Stimulated activated CD8-positive, alpha-beta memory T cell treated with anti-CD3 and anti-CD28 coated beads, Interleukin-4, amount 100 ng/mL, for 24 hours (primary cell): ENCODE data around the gene EXOSC5.
"Not testable (repeated sequence)": the region's sequence is repeated elsewhere in the genome, so short reads cannot be mapped to it uniquely, and the experiment has no call there.

Source experiments
- DNase-seq: peaks from one replicate; pipeline ENCODE4 v3.0.0-alpha.2; 2020; ENCODE audit warnings: low read depth

The EXOSC5 gene

DNA sequence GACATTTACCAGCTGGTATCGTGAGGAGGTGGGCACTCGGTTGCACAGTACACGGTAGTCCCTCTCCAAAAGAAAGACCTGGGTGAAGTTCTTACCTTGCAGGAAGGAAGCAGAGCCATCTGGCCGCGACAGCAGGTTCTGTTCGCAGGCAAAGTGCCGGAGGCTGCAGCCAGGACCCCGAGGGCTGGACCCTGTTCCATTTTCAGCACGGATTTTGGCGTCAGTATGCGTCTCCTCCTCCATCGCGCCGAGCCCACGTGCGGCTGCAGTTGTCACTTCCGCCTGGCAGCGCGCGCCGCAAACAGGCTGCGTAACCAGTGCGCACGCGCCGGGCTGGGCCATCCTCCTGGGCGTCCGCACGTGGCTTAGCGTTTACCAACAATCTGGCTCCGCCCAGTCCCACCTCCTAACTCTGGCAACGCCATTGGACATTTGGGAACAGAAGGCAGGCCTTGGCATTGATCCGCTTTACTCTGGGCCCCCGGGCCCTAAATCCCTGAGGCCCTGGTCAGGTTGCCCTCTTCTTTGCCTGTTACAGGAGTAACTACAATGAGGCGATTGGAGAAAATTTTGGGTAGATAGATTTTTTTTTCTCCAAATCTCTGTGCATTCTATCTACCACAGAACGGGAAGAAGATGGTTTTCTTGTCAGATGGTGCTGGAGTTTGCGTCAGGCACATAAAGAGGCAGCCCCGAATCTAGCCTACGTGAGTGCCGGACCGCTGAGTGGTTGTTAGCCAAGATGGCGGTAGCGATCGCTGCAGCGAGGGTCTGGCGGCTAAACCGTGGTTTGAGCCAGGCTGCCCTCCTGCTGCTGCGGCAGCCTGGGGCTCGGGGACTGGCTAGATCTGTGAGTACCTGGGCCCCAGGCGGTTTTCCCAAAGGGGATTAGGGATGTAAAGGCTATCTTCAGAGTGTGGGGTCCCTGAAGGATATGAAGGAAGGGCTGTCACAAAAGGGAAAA lies at the start of gene EXOSC5, which contains the start of gene BCKDHA:
Gene EXOSC5, minus strand, starts transcription at position 274 of the 964 bp plus-strand sequence. Its CDS starts 31 bp downstream, at position 243.
Gene BCKDHA, plus strand, starts transcription at position 733 of the 964 bp plus-strand sequence. Its CDS starts 10 bp downstream, at position 743.
- peak; percentile 98 for DNase-seq

DNA sequence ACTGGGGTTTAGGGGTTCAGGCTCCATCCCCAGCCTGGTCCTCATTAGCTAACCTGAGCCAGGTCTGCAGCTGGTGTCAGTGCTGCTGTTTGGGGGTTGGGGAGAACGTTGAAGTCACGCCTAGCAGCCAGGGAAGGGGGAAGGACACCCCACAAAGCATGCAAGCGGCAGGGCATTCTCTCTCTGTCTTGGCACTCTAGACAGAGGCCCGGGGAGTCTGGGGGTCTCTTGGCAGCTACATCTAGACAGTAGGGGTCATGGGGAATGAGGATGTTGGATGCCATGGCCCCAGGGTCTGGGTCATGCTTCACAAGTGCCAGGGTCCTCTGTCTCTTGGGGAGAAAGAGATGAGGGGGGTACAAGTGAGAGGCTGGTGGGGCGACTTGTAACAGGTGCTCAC lies 48.4 kb upstream of the EXOSC5 start:
- no peak for DNase-seq

DNA sequence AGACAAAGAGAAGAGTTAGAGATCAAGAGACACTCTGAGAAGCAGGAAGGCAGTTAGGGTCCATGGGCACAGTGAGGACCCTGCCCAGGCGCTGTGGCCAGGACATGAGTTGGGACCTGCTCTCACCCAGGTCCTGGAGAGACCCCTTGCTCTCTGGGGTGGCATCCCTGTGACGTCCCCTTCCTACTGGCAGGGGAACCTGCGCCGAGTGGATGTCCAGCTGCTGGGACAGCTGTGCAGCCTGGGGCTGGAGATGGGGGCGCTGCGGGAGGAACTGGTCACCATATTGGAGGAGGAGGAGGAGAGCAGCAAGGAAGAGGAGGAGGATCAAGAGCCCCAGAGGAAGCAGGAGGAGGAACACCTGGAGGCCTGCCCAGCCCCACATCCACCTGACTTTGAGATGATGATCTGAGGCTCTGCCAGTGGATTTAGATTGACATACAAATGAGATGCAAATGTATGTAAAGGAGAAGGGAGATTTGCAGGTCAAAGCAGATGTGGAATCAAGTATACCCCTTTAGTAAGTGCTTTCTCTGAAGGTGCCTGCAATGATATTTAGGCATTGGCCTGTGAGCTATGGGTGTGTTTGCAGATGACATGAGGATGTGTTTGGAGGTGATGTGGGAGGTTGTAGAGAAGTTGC lies 46.8 kb upstream of the EXOSC5 start:
- no peak for DNase-seq

DNA sequence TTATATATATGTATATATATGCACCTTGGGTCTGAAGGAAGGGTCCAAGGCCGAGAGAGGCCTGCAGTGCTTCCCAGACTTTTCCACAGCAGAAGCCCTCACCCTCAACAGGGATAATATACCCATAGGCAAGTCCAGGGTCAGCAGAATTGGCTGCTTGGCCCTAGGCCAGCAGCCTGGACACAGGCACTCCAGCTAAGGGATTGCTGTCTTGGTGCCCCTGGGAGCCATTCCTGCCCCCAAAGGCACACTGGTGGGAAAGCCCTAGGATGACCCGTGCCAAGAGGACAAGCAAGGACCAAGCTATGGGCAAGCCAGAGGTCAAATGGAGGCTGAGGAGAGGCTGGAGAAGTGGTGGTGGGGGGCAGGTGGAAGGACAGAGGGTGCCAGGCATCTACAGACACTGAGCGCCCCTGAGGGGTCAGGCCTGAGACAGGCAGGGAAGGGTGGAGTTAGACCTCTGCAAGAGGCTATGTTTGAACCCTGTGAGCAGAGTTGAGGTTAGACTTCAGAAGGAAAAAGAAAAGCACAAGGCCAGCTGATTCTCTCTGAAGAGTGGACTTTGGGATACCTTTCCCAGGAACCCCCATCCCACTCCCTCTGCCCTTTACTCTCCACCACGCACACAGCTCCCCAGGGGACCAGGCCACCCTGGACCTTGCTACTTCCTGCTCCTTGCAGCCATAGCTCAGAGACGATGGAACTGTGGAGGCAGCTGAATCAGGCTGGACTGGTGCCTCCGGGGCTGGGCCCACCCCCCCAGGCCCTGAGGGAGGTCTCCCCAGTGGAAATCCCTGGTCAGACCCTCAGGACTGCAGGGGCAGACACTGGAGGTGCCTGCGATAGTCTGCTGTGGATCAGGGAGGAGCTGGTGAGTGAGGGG lies 45.6 kb upstream of the EXOSC5 start, which contains the start of gene ERICH4:
Gene ERICH4, plus strand, starts transcription at position 684 of the 883 bp plus-strand sequence. Its CDS starts 14 bp downstream, at position 698.
- DNase-seq, result no peak

DNA sequence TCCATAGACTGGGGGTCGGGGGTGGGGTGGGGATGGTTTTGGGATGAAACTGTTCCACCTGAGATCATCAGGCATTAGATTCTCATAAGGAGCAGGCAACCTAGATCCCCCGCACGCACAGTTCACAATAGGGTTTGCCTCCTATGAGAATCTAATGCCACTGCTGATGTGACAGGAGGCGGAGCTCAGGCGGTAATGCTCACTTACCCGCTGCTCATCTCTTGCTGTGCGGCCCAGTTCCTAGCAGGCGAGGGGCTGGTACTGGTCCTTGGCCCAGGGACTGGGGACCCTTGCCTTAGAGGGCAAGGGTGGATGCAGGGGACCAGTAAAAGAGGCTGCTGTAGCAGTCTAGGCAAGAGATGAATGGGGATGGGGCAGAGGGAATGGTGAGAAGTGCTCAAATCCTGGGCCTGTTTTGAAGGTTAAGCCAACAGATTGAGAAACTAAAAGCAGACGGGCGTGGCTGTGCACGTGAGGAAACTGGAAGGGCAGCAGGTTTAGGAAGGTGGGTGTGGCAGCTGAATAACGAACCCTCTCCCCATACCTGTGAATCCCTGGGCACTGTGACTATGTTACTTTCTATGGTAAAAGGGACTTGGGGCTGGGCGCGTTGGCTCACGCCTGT lies 44.3 kb upstream of the EXOSC5 start:
- no peak for DNase-seq

DNA sequence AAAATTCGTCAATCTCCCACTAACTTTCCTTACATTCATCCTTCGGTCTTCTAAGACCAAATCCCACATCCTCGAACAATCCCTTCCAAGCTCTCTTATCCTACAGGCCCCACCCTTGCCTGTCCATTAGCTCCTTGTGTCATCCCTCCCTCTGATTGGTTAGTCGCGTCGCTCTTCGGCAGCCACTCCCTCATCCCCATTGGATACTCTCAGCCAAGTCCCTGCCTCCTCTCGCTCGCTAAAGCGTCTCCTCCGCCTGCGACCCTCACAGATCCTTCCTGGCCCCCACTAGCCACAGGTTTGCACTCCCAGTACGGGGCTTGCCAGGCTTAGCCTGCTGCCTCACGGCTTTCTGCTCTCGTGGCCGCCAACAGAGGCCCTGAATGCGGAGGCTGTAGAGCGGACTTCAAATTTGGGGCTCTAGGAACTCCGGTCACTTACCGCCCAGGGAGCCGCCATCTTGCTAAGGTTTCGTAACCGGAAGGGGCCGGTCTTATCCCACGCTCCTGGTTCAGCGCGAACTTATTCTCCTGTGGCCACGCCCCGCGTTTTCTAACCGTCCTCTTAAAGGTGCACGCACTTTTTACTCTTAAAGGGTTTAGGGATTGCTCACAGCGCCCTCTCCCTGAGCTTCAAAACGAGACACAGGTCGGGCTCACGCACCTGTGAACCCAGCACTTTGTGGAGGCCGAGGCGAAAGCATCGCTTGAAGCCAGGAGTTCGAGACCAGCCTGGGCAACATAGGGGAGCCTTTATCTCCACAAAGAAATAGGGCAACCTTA lies 42.5 kb upstream of the EXOSC5 start, which contains the start of gene DMAC2:
Gene DMAC2, minus strand, starts transcription at position 472 of the 782 bp plus-strand sequence. Its CDS starts 13 bp downstream, at position 459.
- peak; percentile 91 for DNase-seq

DNA sequence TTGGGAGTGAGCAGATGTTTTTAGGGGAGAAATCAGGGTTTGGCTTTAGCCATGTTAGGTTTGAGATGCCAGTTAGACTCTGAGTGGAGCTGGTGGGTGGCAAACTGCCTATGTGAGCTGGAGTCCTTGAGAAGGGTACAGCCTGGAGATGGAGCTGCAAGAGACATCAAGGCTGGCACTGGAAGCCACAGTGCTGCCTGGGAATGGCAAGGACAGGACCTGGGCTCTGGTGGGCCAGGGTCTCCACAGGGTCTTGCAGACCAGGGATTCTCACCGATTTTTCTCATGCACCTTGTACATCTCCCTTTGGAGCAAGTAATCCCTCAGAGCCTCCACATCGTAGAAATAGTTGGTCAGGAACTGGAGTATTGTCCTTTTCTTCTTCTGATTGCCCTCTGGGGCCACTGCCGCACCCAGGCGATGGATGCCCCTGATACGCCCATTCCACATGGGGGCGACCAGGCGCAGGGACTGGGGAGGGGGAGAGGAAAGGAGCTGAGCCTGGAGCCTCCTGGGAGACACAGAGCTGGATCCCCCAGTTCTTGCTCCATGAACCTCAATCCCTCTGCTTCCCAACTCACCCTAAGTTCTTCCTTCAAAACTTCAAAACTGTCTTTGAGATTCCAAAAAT lies 40.9 kb upstream of the EXOSC5 start:
- DNase-seq, result no peak

DNA sequence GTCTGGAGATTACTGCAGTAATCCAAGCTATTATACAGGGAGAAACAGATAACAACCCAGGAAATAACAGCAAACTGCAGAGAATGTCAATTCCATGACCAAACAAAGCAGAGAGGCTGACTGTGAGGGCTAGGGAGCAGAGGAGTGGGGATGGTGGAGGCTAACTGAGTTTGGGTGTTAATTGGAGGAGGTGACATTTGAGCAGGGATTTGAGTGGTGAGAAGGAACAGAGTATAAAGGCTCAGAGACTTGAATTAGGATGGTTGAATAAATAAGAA lies 39.5 kb upstream of the EXOSC5 start:
- DNase-seq, result no peak

DNA sequence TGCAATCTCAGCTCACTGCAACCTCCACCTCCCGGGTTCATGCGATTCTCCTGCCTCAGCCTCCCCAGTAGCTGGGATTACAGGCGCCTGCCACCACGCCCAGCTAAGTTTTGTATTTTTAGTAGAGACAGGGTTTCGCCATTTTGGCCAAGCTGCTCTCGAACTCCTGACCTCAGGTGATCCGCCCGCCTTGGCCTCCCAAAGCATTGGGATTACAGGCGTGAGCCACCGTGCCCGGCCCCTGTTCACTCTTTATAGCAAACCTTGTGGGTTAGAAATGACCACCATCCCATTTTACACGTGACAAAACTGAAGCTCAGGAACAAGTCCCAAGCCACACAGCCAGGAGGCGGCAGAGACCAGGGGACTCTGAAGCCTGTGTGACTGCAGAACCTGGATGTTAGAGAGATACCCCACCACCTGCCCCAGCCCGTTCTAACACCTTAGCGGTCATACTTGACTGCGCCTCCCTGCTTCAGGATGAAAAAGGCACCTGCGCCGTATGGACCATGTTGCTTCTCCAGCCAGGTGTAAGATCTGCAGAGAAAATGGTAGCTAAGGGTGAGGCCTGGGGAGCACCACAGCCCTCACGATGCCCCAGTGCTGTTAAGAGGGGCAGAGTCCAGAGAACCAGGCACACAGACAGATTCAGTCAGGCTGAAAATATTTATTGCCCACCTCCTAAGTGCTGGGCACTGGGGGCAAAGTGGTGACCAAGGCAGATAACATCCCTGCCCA lies 38.9 kb upstream of the EXOSC5 start:
- DNase-seq, result no peak

DNA sequence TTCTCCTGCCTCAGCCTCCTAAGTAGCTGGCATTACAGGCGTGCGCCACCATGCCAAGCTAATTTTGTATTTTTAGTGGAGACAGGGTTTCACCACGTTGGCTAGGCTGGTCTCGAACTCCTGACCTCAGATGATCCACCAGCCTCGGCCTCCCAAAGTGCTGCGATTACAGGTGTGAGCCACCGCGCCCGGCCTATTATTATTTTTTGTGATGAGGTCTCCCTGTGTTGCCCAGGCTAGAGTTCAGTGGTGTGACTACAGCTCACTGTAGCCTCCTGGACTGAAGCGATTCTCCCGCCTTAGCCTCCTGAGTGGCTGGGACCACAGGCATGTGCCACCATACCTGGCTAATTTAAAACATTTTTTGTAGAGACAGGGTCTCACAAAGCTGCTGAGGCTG lies 38.2 kb upstream of the EXOSC5 start:
- not testable (repeated sequence) for DNase-seq

DNA sequence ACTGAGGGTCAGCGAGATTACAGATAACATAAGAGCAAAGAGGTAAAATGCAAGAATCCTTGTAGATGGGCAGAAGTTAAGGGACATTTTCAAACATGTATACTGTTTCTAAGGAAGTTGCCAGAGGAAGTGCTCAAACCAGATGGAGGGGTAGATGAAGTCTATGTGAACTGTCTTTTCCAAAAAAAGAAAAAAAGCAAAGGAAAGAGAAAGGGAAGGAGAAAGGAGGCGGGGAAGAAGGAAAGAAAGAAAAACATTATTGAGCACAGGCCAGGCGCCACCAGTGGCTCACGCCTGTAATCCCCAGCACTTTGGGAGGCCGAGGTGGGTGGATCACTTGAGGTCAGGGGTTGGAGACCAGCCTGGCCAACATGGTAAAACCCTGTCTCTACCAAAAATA lies 37.3 kb upstream of the EXOSC5 start:
- no peak for DNase-seq

DNA sequence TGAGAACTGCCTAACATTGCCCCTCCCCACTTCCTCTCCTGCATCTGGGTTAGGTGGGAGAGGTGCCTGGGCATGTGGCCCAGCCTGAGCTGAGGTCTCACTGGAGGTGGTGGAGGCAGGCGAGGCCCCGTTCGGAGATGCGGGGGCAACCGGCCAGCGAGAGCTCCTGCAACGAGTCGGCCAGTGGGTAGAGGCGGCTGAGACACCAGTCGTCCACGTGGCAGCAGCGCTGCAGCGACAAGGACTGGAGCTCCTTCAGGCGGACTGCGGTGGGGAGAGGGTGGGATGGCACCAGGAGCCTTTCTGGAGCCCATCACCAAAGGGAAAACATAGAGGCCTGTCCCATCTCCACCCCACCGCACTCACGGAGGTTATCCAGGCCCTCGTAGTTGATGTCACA lies 36.0 kb upstream of the EXOSC5 start:
- no peak for DNase-seq

DNA sequence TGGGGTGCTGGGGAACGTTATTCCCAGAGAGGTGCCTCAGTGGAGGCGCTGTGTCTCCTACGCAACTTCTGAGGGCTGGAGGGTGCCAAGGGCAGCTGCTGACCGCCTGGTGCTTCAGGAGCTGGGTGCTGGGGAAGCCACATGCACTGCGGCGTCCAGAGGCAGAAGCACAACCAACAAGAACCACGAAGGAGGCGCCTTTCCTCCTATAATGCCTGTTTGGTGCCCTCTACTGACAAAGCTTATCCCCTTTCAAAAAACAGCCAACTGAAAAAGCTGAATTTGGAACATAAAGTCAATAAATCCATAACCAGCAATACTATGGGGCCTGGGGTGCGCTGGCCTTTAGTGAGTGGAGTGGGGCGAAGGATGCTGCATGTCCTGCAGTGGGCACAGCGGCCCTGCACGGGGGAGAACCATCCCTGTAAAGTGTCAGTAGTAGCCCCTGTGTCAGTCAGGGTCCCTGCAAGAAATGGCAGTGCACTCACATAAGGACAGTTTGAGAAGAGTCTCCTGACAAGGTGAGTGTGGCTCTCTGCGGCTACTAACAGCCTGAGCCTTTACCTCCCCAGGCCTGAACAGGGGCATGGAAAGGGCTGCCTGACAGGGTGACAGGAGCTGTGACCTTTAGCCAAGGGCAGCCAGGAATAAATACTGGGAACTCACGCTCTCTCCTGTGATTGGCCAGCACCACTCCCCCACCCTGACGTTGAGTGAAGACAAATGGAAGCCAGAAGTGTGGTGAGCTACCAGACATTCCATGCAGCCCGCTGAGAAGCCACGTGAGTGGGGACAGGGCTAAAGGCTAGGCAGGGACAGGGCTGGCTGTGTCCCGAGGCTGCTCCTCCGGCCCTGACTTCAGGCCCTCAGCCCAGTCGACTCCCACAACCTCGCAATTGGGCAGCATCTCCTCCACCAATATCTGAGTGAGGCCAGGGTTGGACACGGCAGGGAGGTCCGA lies 34.5 kb upstream of the EXOSC5 start:
- DNase-seq, result no peak

DNA sequence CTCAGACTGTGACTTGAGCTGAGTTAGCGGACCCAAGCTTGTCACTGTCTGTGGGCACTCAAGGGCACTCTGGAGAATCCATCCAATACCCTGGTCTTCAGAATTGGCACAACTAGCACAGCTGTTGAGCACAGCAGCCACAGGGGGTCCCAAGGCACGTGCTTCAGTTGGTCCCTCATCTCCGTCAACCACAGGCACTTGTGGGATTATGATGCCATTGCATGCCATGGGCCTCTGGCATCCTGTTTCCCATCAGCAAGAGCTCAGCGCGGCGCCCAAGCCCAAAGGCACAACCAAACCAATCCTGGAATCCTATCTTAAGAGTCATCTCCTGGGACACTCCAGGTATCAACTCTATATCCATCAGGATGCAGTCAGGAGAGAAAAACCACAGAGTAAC lies 33.8 kb upstream of the EXOSC5 start:
- no peak for DNase-seq

DNA sequence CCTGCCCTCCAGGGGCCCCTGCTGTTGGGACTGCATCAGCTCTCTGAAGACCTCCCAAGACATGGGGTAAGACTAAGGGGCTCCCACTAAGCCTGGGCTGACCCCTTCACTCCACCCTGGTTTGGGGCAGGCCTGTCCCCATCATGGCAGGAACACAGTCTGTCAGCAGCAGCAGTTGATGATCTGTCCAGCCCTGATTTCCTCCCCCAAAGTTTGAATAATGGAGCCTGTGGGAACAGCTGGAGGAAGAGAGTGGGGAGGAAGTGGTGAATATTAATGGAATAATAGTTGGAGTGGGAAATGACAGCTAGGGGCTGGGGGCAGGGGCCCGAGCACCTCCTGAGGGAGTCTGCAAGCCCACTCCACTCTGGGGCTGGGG lies 31.3 kb upstream of the EXOSC5 start:
- DNase-seq, result no peak

DNA sequence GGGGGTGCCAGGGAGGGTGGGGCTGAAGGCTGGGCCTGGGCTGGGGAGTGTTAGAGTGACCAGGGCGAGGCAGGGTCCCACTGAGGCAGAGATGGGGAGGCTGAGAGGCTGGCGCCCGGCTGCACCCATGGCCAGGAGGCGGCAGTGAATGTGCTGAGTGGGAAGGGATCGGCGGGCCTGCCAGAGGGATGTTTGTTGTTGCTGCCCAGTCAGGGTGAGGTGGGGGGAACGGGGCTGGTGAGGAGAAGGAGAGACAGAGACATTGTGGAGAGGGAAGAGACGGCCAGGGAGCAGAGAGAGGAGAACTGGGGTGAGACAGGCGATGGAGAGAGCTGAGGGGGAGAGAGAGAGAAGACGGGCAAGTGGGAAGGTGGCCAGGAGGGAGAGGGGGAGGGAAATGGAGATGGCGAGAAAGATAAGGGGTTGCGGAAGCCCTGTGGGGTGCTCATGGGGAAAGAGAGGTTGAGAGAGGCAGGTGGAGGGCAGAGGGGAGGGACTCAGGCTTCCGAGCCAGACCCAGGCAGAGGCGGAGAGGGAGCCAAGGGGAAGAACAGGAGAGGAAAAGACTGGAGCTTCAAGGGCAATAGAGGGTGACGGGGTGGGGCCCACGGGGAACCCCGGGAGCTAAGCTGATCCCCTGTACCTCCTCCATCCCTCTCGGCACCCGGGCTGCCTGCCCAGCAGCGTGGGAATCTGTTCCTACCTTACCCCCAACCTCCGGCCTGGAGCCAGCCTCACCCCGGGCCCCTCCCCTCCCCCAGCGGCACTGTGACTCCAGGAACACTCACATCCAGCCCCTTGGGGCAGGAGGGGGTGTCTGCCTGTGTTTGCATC lies 30.7 kb upstream of the EXOSC5 start:
- DNase-seq, result peak; percentile 17

DNA sequence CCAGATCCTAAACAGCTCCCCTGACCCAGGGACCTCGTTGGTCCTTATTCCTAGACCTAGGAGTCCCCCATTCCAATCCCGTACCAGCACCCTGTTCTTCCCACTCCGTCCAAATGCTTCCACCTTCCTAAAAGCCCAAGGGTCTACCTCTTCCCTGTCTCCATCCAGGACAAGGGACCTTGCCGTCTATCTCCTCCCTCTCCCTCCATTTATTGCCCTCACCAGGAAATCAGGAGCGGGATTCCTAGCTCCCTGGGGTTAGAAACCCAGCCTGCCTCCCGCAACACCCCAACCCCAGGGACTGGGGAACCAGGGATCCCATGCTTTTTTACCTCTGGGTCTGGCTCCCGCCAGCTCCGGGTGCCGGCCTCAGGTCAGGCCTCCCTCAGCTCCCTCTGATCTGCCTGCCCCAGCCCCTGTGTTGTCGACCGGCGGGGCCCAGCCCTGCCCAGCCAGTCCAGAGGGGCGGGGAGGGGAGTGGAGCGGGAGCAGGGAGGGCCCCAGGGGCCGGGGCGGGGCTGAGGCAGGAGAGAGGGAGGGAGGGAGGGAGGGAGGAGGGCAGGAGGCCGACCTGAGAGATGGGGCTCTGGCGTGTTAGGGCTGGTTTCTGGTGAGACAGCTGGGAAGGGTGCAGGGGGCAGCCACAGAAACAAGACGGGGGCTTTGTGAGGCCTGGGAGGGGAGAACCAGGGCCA lies 29.9 kb upstream of the EXOSC5 start, which contains the start of gene B3GNT8:
Gene B3GNT8, minus strand, starts transcription at position 423 of the 695 bp plus-strand sequence. CDS start 596 bp downstream, outside the sequence.
- DNase-seq, result peak; percentile 36
